Mesothelial cell of epicardium (in vitro differentiated cells): ENCODE data around the gene B4GALT1. TPM values are rescaled to one million over a fixed set of nuclear protein-coding genes. Genes with fewer than 3 reads are reported as not detected.

ENCODE experiments used
- DNase-seq, 2 experiments: peaks; one replicate each; pipeline ENCODE4 v3.0.0; 2021; ENCODE audit warnings: low spot score in 2 of 2; ENCODE audit not compliant: unreplicated experiment in 2 of 2
- H3K27ac Mint-ChIP-seq: 2 replicates; pipeline ENCODE4 v1.8.0; 2021; ENCODE audit warnings: mixed read lengths
- H3K27me3 Mint-ChIP-seq: 2 replicates; pipeline ENCODE4 v1.8.0; 2021; ENCODE audit warnings: low read depth, mixed read lengths
- H3K36me3 Mint-ChIP-seq: 2 replicates; pipeline ENCODE4 v1.8.0; 2021; ENCODE audit warnings: mixed read lengths
- H3K4me1 Mint-ChIP-seq: 2 replicates; pipeline ENCODE4 v1.8.0; 2021; ENCODE audit warnings: mixed read lengths
- H3K4me3 Mint-ChIP-seq: 2 replicates; pipeline ENCODE4 v1.8.0; 2021; ENCODE audit warnings: mild to moderate bottlenecking, moderate library complexity, mixed read lengths
- H3K9me3 Mint-ChIP-seq: 2 replicates; pipeline ENCODE4 v1.8.0; 2021; ENCODE audit warnings: mixed read lengths
- total RNA-seq: library from RNA; stranded (reverse); gene quantifications from 3 replicates; pipeline ENCODE4 v1.2.1, GENCODE V29; 2021
- TF ChIP-seq, protein P1 (sequence below): fragments of 200-600 bp; sonication (generic); IDR thresholded peaks from one replicate; pipeline ENCODE4 v1.5.0; 2021; ENCODE audit warnings: antibody characterized with exemption; ENCODE audit not compliant: unreplicated experiment

The B4GALT1 gene
- total RNA-seq, 1 donor from 2014 or later, result 78.3 TPM

DNA sequence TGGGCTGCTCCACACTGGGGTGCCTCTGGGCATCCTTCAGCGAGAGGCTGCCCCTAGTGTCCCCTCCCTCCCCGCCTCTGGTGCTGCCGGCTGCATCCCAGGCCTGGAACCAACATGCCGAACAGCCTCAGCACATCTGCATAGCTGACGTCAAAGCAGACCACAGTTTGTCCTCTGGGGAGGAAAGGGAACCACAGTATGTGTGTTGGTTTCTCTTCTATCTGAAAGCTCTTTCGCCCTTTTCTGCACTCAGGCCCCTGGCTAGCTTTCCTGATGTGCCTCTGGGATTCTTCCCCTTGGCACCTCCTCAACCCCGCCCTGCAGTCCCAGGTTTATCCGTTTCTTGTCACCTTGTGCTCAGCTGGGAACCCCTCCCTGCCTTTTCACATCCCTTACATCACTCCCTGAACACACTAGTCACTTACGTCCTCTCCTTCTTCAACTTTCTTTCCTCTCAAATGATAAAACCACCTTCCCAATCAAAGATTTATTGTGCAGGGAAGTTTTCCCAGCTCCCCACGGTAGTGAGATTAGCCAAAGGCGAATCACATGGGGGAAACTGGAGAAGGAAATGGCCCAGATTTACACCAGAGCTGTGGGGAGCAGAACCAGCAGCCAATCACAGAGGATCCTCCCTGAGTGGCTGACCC, 35.5 kb upstream of the B4GALT1 start:
- H3K4me1 Mint-ChIP-seq, result no peaks in the 10 kb centered on the region
- H3K27me3 Mint-ChIP-seq, result peaks cover 1% of the 10 kb centered on the region
- no peak overlapping the region for H3K27ac Mint-ChIP-seq
- TF ChIP-seq, protein P1, sequence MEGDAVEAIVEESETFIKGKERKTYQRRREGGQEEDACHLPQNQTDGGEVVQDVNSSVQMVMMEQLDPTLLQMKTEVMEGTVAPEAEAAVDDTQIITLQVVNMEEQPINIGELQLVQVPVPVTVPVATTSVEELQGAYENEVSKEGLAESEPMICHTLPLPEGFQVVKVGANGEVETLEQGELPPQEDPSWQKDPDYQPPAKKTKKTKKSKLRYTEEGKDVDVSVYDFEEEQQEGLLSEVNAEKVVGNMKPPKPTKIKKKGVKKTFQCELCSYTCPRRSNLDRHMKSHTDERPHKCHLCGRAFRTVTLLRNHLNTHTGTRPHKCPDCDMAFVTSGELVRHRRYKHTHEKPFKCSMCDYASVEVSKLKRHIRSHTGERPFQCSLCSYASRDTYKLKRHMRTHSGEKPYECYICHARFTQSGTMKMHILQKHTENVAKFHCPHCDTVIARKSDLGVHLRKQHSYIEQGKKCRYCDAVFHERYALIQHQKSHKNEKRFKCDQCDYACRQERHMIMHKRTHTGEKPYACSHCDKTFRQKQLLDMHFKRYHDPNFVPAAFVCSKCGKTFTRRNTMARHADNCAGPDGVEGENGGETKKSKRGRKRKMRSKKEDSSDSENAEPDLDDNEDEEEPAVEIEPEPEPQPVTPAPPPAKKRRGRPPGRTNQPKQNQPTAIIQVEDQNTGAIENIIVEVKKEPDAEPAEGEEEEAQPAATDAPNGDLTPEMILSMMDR, result no peak
- DNase-seq, result no peak
- no peaks in the 10 kb centered on the region for H3K36me3 Mint-ChIP-seq
- H3K4me3 Mint-ChIP-seq, result no peak overlapping the region
- H3K9me3 Mint-ChIP-seq, result no peaks in the 10 kb centered on the region

DNA sequence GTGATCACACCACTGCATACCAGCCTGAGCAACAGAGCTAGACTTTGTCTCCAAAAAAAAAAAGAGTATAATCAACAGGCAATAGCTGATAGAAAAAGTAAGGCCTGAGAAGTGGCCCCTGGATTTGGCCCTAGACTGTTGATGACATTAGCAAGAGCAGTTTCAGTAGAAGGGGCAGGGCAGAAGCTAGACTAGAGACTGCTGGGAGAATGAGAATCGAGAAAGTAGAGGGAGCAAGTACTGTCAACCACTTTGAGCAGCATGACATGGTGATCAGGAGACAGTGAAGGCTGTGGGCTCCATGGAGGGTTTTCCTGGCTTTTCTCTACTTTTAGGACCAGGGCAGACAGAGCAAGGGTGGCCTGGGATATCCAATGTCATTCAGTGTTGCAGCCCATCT, 34.9 kb upstream of the B4GALT1 start:
- H3K9me3 Mint-ChIP-seq, result no peaks in the 10 kb centered on the region
- no peak overlapping the region for H3K27ac Mint-ChIP-seq
- TF ChIP-seq, protein P1, result no peak
- no peaks in the 10 kb centered on the region for H3K36me3 Mint-ChIP-seq
- H3K4me3 Mint-ChIP-seq, result no peak overlapping the region
- H3K4me1 Mint-ChIP-seq, result no peaks in the 10 kb centered on the region
- peaks cover 1% of the 10 kb centered on the region for H3K27me3 Mint-ChIP-seq
- no peak for DNase-seq

DNA sequence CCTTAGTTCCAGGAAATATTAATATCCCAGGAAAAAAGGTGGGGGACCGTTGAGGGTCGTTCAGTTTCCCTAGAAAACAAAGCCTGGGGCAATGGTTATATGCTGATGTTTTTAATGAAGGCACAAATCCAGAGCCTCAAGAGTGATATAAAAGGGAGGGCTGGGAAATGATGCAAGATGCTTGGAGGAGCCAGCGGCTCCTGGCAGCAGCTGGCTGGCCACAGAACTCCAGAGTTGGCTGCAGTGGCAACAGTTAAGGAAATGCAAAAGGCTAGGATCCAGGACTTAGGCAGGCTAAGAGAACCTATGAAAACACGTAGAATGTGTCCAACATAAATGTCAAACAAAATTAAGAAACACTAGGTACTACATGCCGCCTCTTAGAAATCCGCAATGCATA, 31.0 kb upstream of the B4GALT1 start:
- no peak overlapping the region for H3K27ac Mint-ChIP-seq
- no peaks in the 10 kb centered on the region for H3K36me3 Mint-ChIP-seq
- no peak overlapping the region for H3K4me3 Mint-ChIP-seq
- no peaks in the 10 kb centered on the region for H3K4me1 Mint-ChIP-seq
- TF ChIP-seq, protein P1, result no peak
- no peaks in the 10 kb centered on the region for H3K9me3 Mint-ChIP-seq
- no peak for DNase-seq
- no peaks in the 10 kb centered on the region for H3K27me3 Mint-ChIP-seq

DNA sequence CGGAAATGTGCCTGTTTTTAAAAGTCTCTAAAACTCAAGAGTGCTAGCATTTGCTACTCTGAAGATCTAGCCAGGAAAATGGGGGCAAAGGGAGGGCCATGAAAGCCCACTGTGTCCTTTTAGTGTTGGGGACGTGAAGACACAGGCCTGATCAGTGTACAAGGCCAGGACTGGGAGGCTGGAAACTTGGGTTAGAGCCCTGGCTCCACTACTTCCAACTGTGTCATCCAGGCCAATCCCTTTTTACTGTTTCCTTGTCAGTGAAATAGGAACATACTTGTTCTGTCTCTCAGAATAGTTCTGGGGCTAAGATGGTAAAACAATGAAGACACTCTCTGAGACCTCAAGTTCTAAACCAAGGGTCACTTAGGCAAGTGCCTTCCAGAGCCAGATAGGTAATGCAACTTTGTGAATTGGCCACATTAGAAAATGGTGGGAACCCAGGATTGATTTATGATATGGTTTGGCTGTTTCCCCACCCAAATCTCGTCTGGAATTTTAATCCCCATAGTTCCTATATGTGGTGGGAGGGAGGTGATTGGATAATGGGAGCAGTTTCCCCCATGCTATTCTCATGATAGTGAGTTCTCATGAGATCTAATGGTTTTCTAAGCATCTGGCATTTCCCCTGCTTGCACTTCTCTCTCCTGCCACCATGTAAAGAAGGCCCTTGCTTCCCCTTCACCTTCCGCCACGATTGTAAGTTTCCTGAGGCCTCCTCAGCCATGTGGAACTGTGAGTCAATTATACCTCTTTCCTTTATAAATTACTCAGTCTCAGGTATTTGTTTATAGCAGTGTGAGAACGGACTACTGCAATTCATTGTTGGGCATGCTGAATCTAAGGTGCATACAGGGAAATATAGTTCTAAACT, 30.4 kb upstream of the B4GALT1 start:
- H3K4me3 Mint-ChIP-seq, result no peak overlapping the region
- H3K36me3 Mint-ChIP-seq, result no peaks in the 10 kb centered on the region
- no peaks in the 10 kb centered on the region for H3K27me3 Mint-ChIP-seq

DNA sequence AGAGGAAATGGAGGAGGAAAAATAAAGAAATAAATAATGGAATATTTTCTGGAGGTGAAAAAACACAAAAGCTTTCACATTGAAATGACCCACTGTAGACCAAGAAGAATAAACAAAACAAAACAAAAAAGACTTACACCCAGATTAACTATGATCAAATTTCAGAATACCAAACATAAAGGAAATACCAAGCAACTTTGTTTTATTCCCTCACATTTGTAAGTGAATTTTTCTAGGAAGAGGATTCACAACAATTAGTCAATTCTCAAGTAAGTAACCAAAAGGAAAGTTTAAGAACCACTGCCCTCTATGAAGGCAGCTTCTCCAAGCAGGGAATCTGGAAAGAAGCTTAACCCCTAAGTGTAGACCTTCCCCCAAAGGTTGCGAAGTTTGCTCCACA, 29.6 kb upstream of the B4GALT1 start:
- H3K4me1 Mint-ChIP-seq, result no peaks in the 10 kb centered on the region
- no peaks in the 10 kb centered on the region for H3K27me3 Mint-ChIP-seq
- no peaks in the 10 kb centered on the region for H3K9me3 Mint-ChIP-seq
- TF ChIP-seq, protein P1, result no peak
- H3K36me3 Mint-ChIP-seq, result no peaks in the 10 kb centered on the region
- no peak overlapping the region for H3K27ac Mint-ChIP-seq
- no peak for DNase-seq
- H3K4me3 Mint-ChIP-seq, result no peak overlapping the region

More for the DNA sequence above, 30.4 kb upstream of the B4GALT1 start:
- H3K9me3 Mint-ChIP-seq, result no peaks in the 10 kb centered on the region
- TF ChIP-seq, protein P1, result no peak
- no peaks in the 10 kb centered on the region for H3K4me1 Mint-ChIP-seq
- no peak for DNase-seq
- no peak overlapping the region for H3K27ac Mint-ChIP-seq
